ENCODE measurements around the gene VHLL. TPM values are rescaled to one million over a fixed set of nuclear protein-coding genes. Genes with fewer than 3 reads are reported as not detected.

VHLL gene
- total RNA-seq, 2 experiments from 2014 or later, result not detected

DNA sequence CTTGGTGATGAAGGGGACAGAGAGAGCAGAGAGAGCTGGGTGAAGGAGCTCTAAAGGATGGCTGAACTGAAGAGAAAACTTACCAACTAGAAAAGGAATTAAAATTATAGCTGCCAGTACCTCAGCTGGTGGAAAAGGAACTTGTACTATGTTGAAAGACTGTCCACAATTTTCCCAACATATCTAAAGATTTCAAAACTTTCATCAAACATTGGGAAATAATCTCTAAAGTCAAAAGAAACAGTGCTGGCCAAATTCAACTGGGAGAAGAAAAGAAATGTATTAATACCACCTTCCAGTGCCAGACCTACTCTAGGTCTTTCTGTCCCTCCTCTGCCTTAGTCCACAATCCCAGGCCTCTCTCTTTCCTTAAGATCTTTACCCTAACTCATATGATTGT, 22.6 kb downstream of the VHLL start:
- CTCF ChIA-PET, result no interaction called here
- no peak overlapping the region for H3K27ac Mint-ChIP-seq
- POLR2A ChIA-PET, result no interaction called here
- no peak overlapping the region for H3K4me3 Mint-ChIP-seq
- DNase-seq, result no peak
- H3K4me1 Mint-ChIP-seq (ENCODE audit: low read depth), result peaks cover 19% of the 10 kb centered on the region
- peaks cover 54% of the 10 kb centered on the region for H3K36me3 Mint-ChIP-seq
- intact Hi-C loops (cut with micrococcal nuclease), result no loop called here
- H3K9me3 Mint-ChIP-seq, result no peaks in the 10 kb centered on the region
- H3K27me3 Mint-ChIP-seq, result no peaks in the 10 kb centered on the region

DNA sequence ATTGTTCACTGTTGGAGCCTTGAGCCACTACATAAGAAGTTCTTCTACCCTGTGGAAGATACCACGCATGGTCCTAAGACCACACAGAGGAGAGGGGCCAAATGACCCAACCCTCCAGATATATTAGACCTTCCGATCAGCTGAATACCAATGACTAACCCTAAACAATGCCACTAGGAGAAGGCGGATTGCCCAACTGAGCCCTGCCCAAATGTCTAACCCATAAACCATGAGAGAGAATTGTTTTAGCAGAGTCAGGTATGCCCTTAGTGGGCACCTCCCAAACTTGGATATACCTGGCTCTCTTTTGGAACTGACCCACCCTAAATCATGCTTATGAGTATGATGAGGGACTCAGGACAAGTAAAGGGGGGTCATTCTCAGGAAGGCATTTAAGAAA, 28.8 kb downstream of the VHLL start:
- CTCF ChIA-PET, result no interaction called here
- POLR2A ChIA-PET, result no interaction called here
- Mint-ChIP-seq H3K9me3 (no peaks in the 10 kb centered on the region), H3K4me3 (no peak overlapping the region), H3K27ac (no peak overlapping the region), H3K4me1 (ENCODE audit: low read depth) (no peaks in the 10 kb centered on the region), H3K36me3 (peaks cover 65% of the 10 kb centered on the region), H3K27me3 (no peaks in the 10 kb centered on the region)
- intact Hi-C loops (cut with micrococcal nuclease), result no loop called here
- no peak for DNase-seq

DNA sequence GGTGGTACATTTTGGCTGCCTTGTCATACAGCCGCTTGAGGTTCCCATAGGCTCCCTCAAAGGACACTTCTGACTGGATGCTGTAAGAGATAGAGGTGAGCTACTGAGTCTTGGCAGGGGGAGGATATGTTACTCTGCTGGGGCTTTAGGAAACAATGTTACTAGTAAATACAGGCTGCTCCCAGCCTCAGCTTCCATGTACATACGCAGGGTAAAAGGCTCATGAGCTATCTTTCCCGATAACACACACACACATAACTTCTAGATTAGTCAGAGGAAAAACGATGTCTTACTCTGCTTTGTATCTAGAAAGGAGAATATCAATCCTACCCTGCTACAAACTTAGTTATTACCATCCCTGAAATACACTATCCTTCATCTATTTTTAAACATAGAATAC, 30.8 kb downstream of the VHLL start:
- H3K27me3 Mint-ChIP-seq, result no peaks in the 10 kb centered on the region
- H3K27ac Mint-ChIP-seq, result no peak overlapping the region
- CTCF ChIA-PET, result no interaction called here
- no peak for DNase-seq
- peaks cover 64% of the 10 kb centered on the region for H3K36me3 Mint-ChIP-seq
- H3K9me3 Mint-ChIP-seq, result no peaks in the 10 kb centered on the region
- intact Hi-C loops (cut with micrococcal nuclease), result no loop called here
- no peak overlapping the region for H3K4me3 Mint-ChIP-seq
- H3K4me1 Mint-ChIP-seq (ENCODE audit: low read depth), result no peaks in the 10 kb centered on the region
- POLR2A ChIA-PET, result interaction anchor here (0.6 kb wide), 1 partner anchor 18 kb away, joined by 3 read pairs; no protein-coding TSS in a partner anchor

DNA sequence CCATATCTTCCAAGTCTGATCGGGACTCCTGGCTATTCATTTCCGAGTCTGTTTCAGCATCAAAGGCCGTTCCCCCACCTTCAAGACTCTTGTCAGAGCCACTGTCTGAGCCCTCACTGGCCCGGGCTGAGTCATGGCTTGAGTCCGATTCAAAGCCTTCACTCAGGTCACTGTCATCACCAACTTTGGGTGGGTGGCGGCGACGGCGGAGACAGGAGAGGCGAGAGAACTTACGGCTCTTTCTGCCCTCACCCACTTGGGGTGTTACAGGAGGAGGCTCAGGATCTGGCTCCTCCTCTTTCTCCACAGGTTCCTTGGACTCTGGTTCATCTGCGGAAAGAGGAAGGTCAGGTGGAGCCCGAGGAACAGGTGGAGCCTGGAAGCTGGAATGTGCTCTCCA, 33.1 kb downstream of the VHLL start:
- Mint-ChIP-seq H3K4me3 (no peak overlapping the region), H3K36me3 (peaks cover 63% of the 10 kb centered on the region), H3K4me1 (ENCODE audit: low read depth) (peaks cover 4% of the 10 kb centered on the region), H3K9me3 (no peaks in the 10 kb centered on the region), H3K27ac (no peak overlapping the region), H3K27me3 (no peaks in the 10 kb centered on the region)
- no peak for DNase-seq
- POLR2A ChIA-PET, result no interaction called here
- intact Hi-C loops (cut with micrococcal nuclease), result no loop called here
- CTCF ChIA-PET, result no interaction called here

DNA sequence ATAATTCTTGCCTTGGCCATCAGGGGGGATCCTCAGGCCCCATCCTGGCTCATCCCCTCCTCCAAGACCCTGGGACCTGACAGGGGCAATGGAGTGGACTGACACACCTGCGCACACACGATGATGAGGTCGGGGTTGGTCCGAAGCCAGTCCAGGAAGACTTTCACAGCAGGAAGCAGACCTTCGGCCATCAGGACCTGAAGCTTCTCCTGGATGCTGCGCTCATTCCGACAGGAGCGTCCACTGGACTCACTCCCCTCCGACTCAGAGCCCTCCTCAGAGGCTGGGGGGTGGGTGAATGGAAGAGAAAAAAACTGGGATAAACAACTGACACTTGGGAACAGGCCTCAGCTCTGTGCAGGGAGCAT, 35.8 kb downstream of the VHLL start:
- ChIA-PET POLR2A (no interaction called here), CTCF (interaction anchor here (0.9 kb wide), 2 partner anchors 38 to 56 kb away, joined by 3 to 4 read pairs; no protein-coding TSS in a partner anchor)
- peaks cover 71% of the 10 kb centered on the region for H3K36me3 Mint-ChIP-seq
- no peak overlapping the region for H3K27ac Mint-ChIP-seq
- no peaks in the 10 kb centered on the region for H3K27me3 Mint-ChIP-seq
- H3K4me1 Mint-ChIP-seq (ENCODE audit: low read depth), result peaks cover 4% of the 10 kb centered on the region
- intact Hi-C loops (cut with micrococcal nuclease), result no loop called here
- no peaks in the 10 kb centered on the region for H3K9me3 Mint-ChIP-seq
- no peak for DNase-seq
- H3K4me3 Mint-ChIP-seq, result no peak overlapping the region

DNA sequence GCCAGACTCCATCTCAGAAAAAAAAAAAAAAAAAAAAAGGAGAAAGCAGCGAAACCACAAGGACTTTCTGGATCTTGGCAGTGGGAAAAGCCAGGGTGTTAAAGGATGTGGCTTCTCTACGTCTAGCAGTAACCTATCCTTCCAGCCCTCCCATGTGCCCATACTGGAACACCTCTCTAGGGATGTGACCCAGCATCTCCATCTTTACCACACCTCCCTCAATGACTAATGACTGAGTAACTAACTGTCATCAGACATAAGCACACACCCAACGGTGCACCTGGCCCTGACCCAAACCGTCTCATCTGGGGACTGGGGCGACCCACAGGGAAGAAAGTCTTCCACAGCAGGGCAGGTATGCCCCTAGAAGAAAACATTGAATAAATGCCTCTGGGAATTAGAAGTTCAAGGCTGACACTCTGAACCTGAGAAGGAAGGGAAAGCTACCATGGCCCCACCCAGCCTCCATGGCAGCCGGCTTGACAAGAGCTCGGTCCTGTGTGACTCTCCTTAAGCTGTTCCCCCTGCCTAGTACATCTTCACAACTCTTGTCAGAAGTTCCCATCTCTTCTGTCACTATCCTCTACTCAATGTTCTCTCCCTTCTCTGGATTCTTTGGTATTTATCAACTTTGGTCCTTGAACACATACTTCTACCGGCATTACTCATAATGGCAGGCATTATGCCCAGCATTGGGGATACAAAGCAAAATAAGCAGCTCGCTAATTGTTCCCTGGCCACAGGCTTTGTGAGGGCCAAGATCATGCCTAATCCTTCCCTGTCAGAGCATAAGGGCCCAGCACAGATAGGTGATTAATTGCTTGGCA, 36.4 kb downstream of the VHLL start:
- H3K27me3 Mint-ChIP-seq, result no peaks in the 10 kb centered on the region
- intact Hi-C loops (cut with micrococcal nuclease), result no loop called here
- no peaks in the 10 kb centered on the region for H3K9me3 Mint-ChIP-seq
- peak overlapping the region; percentile 8 for H3K27ac Mint-ChIP-seq
- H3K4me1 Mint-ChIP-seq (ENCODE audit: low read depth), result peaks cover 4% of the 10 kb centered on the region
- H3K4me3 Mint-ChIP-seq, result no peak overlapping the region
- ChIA-PET CTCF (interaction anchor here (0.9 kb wide), 1 partner anchor 57 kb away, joined by 4 read pairs; no protein-coding TSS in a partner anchor), POLR2A (no interaction called here)
- peaks cover 72% of the 10 kb centered on the region for H3K36me3 Mint-ChIP-seq
- DNase-seq, result no peak

DNA sequence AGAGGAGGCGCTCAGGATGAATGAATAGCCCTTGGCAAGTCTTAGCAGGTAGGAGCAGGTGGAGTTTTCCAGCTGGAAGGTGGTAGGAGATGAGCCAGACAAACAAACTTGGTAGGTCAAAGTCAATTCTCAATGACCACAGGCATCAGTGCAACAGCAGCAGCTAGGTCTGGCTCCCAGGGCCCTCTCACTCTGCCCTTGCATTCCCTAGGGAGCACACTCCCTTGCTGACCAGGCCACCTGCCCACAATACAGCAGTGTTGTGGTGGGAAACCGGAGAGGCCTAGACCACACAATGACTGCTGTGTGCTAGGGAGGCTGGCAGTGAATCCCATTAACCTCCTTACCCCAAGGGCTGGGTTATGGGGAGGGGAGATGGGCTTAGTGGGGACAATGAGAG, 38.2 kb downstream of the VHLL start:
- Mint-ChIP-seq H3K9me3 (no peaks in the 10 kb centered on the region), H3K27me3 (no peaks in the 10 kb centered on the region), H3K4me1 (ENCODE audit: low read depth) (peaks cover 4% of the 10 kb centered on the region), H3K27ac (no peak overlapping the region), H3K36me3 (peaks cover 65% of the 10 kb centered on the region), H3K4me3 (no peak overlapping the region)
- ChIA-PET POLR2A (no interaction called here), CTCF (interaction anchor here (1.3 to 1.6 kb wide), 2 partner anchors 120 to 170 kb away, joined by 4 to 5 read pairs; no protein-coding TSS in a partner anchor)
- intact Hi-C loops (cut with micrococcal nuclease), result no loop called here
- DNase-seq, result no peak

DNA sequence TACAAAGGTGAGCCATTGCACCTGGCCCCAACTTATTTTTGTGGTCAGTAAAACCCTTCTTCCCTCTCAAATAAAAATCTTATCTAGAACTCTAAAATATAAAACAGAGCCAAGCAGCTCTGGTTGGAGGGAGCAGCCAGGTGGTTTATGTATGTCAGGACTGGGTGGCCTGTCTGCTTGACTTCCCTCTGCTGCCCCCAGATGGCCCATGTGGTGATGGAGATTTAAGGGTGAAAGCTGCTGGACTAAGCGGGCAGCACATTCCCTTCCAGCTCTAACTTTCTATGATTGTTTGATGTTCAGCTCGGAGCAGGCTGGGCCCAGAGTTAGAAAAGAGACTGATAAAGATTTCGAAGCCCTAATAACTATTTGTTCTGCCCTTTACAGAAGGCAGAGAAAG, 39.3 kb downstream of the VHLL start:
- Mint-ChIP-seq H3K9me3 (no peaks in the 10 kb centered on the region), H3K27me3 (no peaks in the 10 kb centered on the region), H3K27ac (peak overlapping the region; percentile 13), H3K4me3 (no peak overlapping the region), H3K36me3 (peaks cover 58% of the 10 kb centered on the region), H3K4me1 (ENCODE audit: low read depth) (peaks cover 4% of the 10 kb centered on the region)
- DNase-seq, result no peak
- CTCF ChIA-PET, result interaction anchor here (1.0 to 1.6 kb wide), 3 partner anchors 14 to 169 kb away, joined by 3 to 5 read pairs (median 4); no protein-coding TSS in a partner anchor
- POLR2A ChIA-PET, result no interaction called here
- intact Hi-C loops (cut with micrococcal nuclease), result no loop called here

DNA sequence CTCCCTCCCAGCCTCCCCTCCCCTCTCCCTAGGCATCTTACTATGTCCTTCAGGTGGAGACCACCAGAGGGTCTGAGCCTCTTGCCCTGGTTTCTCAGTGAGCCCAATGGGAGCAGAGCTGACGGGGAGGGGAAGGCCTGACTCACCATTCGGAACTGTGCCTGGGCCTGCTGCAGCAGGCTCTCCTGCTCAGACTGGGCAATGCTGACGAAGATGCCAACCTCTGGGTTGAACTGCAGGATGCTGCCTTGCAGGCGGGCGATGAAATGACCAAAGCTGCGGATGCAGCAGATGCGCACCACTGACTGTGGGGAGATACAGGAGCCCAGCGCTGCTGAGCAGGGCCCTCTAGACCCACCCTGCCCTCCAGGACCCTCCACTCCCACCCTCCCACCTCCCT, 40.2 kb downstream of the VHLL start:
- no peak for DNase-seq
- H3K9me3 Mint-ChIP-seq, result no peaks in the 10 kb centered on the region
- H3K4me1 Mint-ChIP-seq (ENCODE audit: low read depth), result peaks cover 4% of the 10 kb centered on the region
- ChIA-PET CTCF (no interaction called here), POLR2A (no interaction called here)
- H3K27me3 Mint-ChIP-seq, result no peaks in the 10 kb centered on the region
- no peak overlapping the region for H3K4me3 Mint-ChIP-seq
- peaks cover 56% of the 10 kb centered on the region for H3K36me3 Mint-ChIP-seq
- no peak overlapping the region for H3K27ac Mint-ChIP-seq
- intact Hi-C loops (cut with micrococcal nuclease), result no loop called here

DNA sequence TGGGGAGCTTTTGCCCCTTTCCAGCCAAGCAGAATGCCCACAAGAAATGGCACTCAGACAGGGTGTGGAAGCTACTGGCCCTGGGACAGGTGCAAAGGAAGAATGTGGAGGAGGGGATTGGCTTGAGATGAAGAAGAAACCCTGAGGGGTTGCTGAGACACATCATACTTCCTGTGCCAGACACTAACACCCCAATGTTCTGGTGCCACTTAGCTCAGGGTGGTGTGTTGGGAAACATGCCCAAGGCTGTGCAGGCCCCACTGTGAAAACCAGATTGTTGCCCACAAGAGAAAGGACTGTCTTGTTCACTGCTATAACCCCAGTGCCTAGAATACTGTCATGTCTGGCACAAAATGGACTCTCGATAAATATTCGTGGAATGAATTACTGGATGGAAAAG, 41.4 kb downstream of the VHLL start:
- no peaks in the 10 kb centered on the region for H3K27me3 Mint-ChIP-seq
- intact Hi-C loops (cut with micrococcal nuclease), result no loop called here
- peak overlapping the region; percentile 10 for H3K27ac Mint-ChIP-seq
- H3K4me3 Mint-ChIP-seq, result no peak overlapping the region
- POLR2A ChIA-PET, result no interaction called here
- H3K36me3 Mint-ChIP-seq, result peaks cover 52% of the 10 kb centered on the region
- no peak for DNase-seq
- H3K9me3 Mint-ChIP-seq, result no peaks in the 10 kb centered on the region
- CTCF ChIA-PET, result interaction anchor here (0.7 kb wide), 1 partner anchor 16 kb away, joined by 3 read pairs; no protein-coding TSS in a partner anchor
- peaks cover 7% of the 10 kb centered on the region for H3K4me1 Mint-ChIP-seq (ENCODE audit: low read depth)

DNA sequence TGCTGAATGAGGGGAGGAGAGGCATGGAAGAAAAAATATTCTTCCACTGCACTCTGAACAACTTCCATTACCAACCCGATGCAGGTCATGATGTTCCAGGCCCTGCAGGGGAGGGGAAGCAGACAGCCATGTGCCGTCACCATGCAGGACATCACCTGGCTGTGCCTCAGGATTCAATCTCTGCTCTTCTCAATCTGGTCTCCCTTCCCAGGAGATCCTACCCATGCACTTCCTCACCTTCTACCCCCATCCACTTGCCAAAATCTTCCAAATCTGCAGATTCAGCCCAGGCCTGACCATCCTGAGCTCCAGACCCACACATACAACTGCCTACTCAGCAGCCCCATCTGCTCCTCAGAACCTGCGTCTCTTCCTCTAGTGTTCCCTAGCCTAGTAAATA, 45.5 kb downstream of the VHLL start:
- Mint-ChIP-seq H3K4me3 (no peak overlapping the region), H3K27ac (peak overlapping the region; percentile 40), H3K4me1 (ENCODE audit: low read depth) (peaks cover 8% of the 10 kb centered on the region), H3K36me3 (peaks cover 36% of the 10 kb centered on the region), H3K9me3 (no peaks in the 10 kb centered on the region), H3K27me3 (no peaks in the 10 kb centered on the region)
- CTCF ChIA-PET, result interaction anchor here (0.7 to 1.1 kb wide), 2 partner anchors 8 to 29 kb away, joined by 3 to 4 read pairs; no protein-coding TSS in a partner anchor
- DNase-seq, result no peak
- intact Hi-C loops (cut with micrococcal nuclease), result no loop called here
- POLR2A ChIA-PET, result no interaction called here

DNA sequence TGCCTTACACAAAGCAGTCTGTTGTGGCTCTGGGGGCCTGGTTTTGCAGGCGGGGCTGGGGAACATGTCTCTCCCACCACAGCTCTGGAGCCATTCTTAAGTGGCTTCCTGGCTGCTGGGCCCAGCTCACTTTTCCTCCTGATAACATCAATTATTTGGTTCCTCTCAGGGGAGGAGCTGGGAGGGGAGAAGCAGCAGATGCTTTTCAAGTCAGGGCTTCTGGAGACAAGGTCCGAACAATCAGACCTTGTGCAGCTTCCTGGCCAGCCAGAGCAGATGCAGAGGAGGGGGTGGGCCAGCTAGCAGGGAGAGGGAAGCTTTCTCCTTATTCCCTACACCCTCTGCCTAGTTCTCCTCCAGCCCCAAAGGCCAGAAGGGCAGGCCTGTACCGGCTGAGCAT, 47.6 kb downstream of the VHLL start:
- peaks cover 24% of the 10 kb centered on the region for H3K36me3 Mint-ChIP-seq
- CTCF ChIA-PET, result interaction anchor here (1.2 to 1.4 kb wide), 2 partner anchors 110 to 155 kb away, joined by 3 to 5 read pairs; no protein-coding TSS in a partner anchor
- no peak for DNase-seq
- peak overlapping the region; percentile 23 for H3K27ac Mint-ChIP-seq
- H3K4me3 Mint-ChIP-seq, result no peak overlapping the region
- POLR2A ChIA-PET, result interaction anchor here (0.5 to 1.3 kb wide), 2 partner anchors 21 to 58 kb away, joined by 3 to 4 read pairs; no protein-coding TSS in a partner anchor
- H3K27me3 Mint-ChIP-seq, result no peaks in the 10 kb centered on the region
- intact Hi-C loops (cut with micrococcal nuclease), result no loop called here
- no peaks in the 10 kb centered on the region for H3K9me3 Mint-ChIP-seq
- H3K4me1 Mint-ChIP-seq (ENCODE audit: low read depth), result peaks cover 8% of the 10 kb centered on the region

DNA sequence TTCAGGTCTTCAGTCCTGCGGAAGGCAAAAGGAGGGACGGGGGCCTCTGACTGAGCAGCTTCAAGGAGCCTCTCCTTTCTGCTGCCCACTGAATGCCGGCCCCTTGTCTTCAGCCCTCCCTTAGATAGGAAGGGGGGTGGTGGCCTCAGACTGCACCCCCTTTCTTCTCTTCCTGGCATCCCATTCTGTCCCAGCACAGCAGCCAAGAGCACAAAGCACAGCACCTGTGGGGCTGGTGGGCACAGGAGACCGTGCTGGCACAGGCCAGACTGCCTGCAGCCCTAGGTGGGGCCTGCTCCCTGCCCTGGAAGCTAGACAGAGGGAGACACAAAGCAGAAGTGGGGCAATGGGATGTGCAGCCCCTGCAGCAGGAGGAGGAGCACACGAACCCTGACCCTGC, 49.5 kb downstream of the VHLL start:
- intact Hi-C loops (cut with micrococcal nuclease), result no loop called here
- Mint-ChIP-seq H3K27me3 (no peaks in the 10 kb centered on the region), H3K27ac (no peak overlapping the region), H3K36me3 (peaks cover 18% of the 10 kb centered on the region), H3K4me3 (no peak overlapping the region), H3K4me1 (ENCODE audit: low read depth) (peaks cover 13% of the 10 kb centered on the region), H3K9me3 (no peaks in the 10 kb centered on the region)
- DNase-seq, result no peak
- ChIA-PET CTCF (interaction anchor here (0.6 kb wide), 1 partner anchor 206 kb away, joined by 3 read pairs; no protein-coding TSS in a partner anchor), POLR2A (interaction anchor here (0.9 kb wide), 1 partner anchor 33 kb away, joined by 3 read pairs; the partner anchor contains the start of gene SMG5)
